GDM1 (cell line): ENCODE results near the gene MC1R.

Experiments used
- DNase-seq: peaks from one replicate; lab custom pipeline; 2025; lab: John Stamatoyannopoulos, UW

The MC1R gene

GRCh38 chr16:89897204-89897603 is 21.5 kb upstream of the MC1R start:
- DNase-seq = no peak

DNA sequence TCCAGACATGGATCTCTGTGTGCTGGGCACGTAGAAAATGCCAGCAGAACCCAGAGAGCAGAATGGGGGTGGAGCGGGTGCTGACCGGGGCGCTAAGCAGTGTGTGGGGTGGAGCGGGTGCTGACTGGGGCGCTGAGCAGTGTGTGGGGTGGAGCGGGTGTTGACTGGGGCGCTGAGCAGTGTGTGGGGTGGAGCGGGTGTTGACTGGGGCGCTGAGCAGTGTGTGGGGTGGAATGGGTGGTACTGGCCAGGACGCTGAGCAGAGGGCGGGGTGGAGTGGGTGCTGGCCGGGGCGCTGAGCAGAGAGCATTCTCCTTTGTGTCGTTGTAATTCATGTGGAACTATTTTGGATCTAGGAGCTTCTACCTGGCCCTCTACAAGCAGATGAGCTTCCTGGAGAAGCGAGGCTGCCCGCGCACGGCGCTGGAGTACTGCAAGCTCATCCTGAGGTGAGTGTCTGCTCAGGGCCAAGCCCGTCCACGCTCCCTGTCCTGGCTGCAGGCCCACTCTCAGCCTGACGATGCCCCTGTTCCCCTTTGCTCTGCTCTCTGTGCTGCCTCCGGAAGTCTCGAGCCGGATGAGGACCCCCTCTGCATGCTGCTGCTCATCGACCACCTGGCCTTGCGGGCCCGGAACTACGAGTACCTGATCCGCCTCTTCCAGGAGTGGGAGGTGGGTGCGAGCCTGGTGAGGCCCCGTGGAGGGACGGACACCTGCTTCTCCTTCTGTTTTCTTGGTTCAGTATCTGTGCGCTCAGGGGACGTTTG is 20.3 kb upstream of the MC1R start:
- DNase-seq = no peak

DNA sequence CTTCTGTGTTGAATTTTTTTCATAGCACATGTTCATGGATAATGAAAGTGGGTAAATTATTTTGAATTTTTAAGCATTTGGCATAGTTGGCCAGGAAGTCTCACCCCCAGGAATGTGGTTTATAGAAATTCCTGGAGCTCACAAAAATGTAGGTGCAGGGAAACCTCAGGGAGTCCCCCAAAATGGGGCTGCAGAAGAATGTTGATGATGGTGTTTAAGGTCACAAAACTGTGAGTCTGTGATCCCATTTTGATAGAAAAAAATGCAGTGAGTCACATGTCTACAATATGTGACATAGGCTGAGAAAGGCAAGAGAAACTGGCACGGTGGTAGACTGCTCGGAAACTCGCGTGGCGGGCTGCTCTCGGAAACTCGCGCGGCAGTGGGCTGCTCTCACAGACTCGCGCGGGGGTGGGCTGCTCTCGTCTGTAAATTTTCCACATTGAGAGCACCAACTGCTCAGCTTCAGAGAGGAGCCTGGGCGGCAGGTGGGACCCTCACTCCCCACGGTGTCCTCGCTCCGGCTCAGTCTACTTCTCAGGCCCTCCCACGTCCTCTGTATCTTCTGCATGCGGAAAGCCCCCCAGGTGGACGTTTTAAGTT is 18.7 kb upstream of the MC1R start:
- DNase-seq = no peak

DNA sequence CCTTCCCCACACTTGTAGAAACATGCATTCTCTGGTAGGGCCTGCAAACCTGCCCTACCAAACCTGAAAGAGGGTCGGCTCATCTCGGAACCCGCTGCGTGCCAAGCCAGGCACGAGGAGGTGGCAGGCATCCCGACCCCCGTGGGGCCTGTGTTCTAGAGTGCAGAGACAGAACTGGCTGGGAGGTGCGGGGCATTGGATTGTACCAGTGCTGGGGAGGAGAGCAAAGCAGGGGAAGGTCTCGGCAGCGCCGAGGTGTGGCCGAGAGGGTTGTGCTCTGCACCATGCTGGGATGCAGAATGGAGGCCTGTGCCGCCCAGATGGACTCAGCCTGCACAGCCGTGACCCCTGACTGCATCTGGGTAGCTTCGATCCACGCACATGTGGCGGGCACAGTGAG is 17.8 kb upstream of the MC1R start:
- no peak for DNase-seq

DNA sequence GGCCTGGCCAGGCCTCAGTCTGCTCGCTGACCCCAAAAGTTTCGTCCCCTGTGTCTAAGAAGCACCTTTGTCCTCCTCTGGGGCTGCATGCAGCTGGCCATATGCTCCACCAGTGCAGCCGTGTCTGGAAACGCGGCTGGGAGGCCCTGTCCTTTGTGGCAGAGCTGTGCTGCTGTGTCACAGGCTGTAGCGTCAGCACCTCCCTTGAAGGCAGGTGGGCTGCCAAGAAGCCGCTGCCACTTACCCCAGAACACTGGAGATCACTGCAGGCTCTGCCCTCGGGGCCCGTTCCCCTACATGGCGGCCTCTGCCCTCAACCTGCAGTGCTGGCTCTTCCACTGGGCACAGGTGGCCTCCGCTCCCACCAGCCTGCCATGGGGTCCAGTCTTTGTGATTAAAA is 15.7 kb upstream of the MC1R start:
- DNase-seq = no peak

GRCh38 chr16:89903908-89904515 is 14.7 kb upstream of the MC1R start:
- no peak for DNase-seq

DNA sequence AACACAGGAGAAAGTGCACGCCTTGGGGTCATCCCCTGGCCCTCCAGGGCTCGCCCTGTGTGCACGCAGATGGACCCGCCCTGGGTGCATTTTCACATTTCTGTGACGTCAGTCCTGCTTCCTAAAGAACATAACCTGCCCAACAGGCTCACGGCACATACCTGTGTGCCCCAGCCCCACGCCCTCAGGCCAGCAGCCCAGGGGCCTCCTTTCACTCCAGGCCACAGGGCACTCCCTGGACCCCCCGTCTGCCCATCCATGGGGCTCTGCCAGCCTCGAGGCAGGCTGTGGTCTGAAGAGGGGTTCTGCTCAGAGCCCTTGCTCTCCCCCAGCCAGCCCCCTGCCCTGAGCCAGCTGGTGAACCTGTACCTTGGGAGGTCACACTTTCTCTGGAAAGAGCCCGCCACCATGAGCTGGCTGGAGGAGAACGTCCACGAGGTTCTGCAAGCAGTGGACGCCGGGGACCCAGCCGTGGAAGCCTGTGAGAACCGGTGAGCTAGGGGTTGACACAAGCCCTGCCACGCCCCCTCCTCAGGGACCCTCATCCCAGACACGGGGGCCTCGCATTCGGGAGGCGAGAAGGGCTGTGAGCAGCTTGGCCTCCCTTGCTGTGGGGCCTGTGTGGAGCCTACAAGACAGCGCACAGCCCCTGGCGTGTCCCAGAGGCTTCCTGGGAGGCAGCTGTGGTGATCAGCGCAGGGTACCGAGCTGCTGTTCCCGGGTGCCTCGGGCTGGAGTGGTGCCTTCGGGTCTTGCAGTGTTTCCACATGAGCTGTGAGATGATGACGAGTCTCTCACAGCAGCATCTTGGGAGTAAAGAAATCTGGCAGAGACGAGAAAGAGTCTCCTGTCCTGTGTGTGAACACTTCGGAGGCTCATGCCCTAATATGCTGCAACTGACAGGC is 13.8 kb upstream of the MC1R start:
- DNase-seq = no peak

DNA sequence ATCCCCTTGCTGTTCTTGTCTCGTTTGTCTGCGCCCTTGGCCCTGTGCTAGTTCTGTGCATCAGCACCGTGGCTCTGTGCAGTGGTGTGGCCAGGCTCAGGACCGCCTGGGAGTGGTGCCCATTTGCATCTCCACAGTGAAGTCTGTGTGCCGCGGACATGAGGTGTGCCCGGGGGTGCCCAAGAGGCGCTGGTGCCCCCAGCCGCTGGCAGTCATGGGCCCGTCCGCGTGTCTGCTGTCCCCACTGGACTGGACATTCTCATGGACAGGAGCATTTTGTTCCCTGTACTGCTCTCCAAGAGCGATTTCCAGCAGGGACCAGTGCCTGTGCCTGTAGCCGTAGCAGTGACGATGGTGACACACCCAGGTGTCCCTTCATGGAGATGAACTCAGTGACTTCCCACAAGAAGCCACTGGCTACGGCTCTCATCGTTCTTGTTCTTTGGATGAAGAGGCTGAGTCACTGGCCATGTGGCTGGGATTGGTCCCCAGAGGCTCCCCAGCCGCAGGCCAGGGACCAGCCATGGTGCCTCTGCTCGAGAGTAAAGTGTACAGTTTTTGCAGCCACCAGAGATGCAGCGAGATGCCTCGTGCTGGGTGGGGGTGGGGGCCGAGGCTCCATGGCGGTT is 13.0 kb upstream of the MC1R start:
- no peak for DNase-seq

- no peak for DNase-seq
These were observed 12.3 kb upstream of the MC1R start for GRCh38 chr16:89906140-89907025.

GRCh38 chr16:89907055-89907814 is 11.4 kb upstream of the MC1R start:
- no peak for DNase-seq

GRCh38 chr16:89908236-89908635 is 10.4 kb upstream of the MC1R start:
- DNase-seq = no peak

DNA sequence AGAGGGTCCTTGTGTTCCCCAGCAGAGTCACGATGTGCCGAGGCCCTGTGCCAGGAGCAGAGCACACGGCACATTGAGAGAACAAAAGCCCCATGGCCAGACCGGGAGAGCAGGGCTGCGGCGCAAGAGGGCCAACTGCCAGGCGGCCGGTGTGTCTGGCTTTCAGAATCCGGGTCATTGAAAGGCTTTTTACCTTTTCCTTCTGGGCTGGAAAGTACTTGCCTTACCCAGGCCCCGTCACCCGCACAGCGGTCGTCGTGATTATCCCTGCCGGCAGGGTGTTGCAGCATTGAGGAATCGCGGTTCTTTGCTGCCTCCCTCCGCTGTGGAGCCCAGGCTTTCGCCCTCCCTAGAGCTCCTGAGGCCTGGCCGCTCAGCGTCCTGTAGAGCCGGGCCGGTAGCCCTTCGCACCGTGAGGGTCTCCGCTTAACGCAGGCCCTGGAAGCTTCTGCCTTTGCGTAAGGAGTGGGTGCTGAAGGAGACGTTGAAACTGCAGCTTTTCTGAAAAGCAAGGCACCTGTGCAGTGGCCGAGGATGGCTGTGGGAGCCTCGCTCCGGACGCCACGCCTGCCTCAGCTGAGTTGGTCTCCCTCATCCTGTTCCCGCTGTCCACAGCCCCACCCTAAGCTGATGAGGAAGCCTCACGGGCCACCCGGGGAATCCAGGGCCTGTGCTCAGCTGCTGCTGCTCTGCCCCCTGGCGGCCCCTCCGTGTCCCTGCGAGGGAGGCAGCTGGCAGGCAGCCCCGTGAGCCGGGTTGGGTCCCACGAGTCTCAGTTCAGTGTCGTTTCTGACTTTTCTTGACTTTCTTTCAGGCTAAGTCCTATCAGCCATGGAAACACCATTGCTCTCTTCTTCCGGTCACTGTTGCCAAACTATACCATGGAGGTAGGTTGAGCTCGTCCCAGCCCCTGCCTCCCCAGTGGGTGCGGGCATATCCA is 8.6 kb upstream of the MC1R start:
- DNase-seq = no peak

DNA sequence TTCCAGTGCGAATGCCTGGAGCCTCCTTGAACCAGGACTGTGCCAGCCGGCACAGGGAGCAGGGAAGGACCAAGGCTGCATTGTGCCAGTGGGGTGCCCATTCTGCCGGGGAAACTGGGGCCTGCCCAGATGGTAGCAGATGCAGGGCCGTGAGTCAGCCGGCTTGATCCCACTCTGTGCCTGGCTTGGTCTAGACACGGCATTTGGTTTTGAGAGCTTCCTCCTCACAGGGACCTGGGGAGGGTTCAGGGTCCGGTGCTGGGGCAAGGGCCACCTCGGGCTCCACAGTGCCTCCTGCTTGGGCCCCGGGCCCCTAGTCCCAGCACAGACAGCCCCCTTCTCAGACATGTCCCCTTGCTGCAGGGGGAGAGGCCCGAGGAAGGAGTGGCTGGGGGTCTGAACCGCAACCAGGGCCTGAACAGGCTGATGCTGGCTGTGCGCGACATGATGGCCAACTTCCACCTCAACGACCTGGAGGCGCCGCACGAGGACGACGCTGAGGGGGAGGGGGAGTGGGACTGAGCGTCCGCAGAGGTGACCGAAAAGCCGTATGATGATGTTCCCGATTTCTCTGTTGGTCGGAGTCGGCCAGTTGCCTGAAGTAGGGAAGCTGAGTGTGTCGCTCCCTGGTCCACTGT is 7.8 kb upstream of the MC1R start:
- no peak for DNase-seq

DNA sequence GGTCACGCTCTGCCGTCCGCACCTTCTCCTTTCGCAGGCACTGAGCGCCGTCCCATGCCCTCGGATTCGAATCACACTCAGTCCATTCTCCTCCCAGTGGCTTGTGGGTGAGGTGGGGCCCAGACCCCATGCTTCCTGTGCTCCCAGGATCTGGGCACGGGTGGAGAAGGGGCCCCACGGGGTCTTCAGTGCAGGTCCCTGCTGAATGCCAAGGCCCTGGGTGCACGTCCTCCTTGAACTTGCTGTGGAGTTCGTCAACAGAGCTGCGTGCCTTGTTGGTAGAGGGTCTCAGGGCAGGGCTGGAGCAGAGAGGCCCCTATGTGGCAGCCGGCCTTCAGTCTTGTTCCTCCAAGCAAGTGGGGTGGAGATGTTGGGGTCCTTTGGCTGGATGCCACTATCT is 7.3 kb upstream of the MC1R start:
- DNase-seq = no peak

DNA sequence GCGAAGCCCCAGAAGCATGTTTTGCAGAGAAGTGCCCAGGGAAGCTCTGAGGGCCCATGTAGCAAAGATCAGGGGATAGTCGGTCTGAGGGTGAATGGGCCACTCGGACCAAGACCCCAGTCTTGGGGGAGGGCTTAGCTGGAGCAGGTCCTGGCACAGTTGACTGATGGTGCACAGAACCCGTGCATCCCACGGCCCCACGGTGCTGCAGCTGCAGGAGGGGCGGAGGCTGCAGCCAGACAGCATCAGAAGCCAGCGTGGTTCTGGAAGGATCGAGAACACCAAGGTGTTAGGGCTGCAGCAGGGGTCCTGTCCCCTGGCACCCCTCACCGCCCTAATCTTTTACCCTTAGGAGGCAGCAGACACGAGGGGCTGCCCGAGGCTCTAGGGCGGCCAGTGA is 6.5 kb upstream of the MC1R start:
- no peak for DNase-seq

GRCh38 chr16:89912627-89913026 is 6.0 kb upstream of the MC1R start:
- DNase-seq = no peak

DNA sequence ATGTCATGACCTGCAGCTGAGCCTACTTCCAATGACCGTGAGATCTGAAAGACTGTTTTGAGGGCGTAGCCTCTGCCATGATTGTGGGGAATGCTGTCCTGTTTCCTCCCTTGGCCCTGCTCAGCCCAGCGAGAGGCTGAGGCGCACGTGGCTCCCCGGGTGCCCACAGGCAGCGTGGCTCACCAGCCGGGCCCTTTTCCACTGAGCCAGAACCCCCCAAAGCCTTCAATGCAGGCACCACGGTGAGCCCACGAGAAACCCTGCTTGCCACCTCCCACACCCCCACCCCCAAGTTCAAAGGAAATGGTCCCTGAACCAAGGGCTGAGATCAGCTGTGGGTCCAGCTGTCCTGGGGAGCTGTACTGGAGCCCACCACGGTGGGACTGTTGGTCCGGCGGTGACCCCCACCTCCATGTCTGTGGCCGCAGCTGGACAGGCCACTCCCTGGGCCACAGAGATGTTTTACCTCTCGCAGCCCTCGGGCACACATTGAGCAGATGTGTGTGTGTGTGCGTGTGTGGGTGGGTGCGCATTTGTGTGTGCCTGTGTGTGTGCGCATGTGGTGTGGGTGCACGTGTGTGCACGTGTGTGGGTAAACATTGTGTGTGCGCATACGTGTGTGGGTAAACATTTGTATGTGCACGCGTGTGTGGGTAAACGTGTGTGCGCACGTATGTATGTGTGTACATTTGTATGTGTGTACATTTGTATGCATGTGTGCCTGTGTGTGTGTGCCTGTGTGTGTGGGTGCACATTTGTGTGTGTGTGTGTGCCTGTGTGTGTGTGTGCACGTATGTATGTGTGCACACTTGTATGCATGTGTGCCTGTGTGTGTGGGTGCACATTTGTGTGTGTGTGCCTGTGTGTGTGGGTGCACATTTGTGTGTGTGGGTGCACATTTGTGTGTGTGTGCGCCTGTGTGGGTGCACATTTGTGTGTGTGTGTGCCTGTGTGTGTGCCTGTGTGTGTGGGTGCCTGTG is 5.0 kb upstream of the MC1R start:
- DNase-seq = no peak
